ENCODE results near the gene SKIDA1.

GRCh38 chr10:21552638-21553037 lies 27.2 kb upstream of the SKIDA1 start:
- TF ChIP-seq CTCF (IDR thresholded peaks at IDR 0.05) (no peak), EZH2 (IDR thresholded peaks at IDR 0.05) (no peak), EZH2phosphoT487 (IDR thresholded peaks at IDR 0.05) (no peak)

All from neural progenitor cell (in vitro differentiated cells).